ENCODE results near the gene ANAPC7.

ANAPC7 gene

GRCh38 chr12:110352401-110352800, 51.1 kb downstream of the ANAPC7 start:
- Mint-ChIP-seq H3K27me3 (ENCODE audit: low read depth, poor library complexity) (peaks cover 6% of the 10 kb centered on the region), H3K4me1 (peaks cover 13% of the 10 kb centered on the region), H3K27ac (peak overlapping the region; percentile 45), H3K36me3 (ENCODE audit: low read depth) (peaks cover 32% of the 10 kb centered on the region), H3K4me3 (no peak overlapping the region), H3K9me3 (no peaks in the 10 kb centered on the region)
- no peak for TF ChIP-seq CTCF (IDR thresholded peaks at IDR 0.05)
- no peak for DNase-seq

GRCh38 chr12:110351119-110351518, 52.4 kb downstream of the ANAPC7 start:
- Mint-ChIP-seq H3K27me3 (ENCODE audit: low read depth, poor library complexity) (peaks cover 6% of the 10 kb centered on the region), H3K9me3 (no peaks in the 10 kb centered on the region), H3K36me3 (ENCODE audit: low read depth) (peaks cover 44% of the 10 kb centered on the region), H3K4me1 (peaks cover 13% of the 10 kb centered on the region), H3K4me3 (no peak overlapping the region), H3K27ac (no peak overlapping the region)
- TF ChIP-seq CTCF (IDR thresholded peaks at IDR 0.05), result no peak
- no peak for DNase-seq

DNA sequence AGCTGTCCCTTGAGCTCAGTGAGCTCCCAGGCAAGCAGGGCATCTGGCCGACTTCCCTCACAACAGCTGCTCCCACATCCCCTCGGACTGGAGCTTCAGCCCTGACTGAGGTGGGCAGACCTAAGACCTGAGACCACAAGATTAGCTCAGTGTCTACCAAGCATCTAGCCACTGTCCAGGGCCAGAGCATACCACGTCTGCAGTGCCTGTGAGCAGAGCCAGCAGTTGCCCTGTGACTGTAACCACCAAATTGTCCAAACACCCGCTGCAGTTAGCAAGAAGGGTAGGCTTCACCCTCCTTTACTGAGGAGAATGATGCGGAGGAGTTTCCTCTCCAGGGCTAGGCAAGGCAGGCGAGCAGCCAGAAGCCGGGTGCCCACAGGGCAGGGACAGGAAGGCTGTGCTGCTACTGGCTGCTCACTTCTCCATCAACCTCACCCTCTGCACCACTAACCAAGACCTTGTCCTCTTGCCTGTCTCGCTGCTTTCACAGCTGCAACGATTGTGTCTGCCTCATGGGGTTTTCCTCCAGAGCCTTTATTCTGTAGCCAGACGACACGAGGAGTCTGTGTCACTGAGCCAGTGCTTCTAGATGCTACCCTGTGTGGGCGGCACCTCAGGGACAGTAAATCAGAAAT, 53.9 kb downstream of the ANAPC7 start:
- H3K27me3 Mint-ChIP-seq (ENCODE audit: low read depth, poor library complexity), result peaks cover 2% of the 10 kb centered on the region
- H3K4me3 Mint-ChIP-seq, result no peak overlapping the region
- H3K9me3 Mint-ChIP-seq, result no peaks in the 10 kb centered on the region
- peaks cover 13% of the 10 kb centered on the region for H3K4me1 Mint-ChIP-seq
- no peak for TF ChIP-seq CTCF (IDR thresholded peaks at IDR 0.05)
- DNase-seq, result no peak
- H3K27ac Mint-ChIP-seq, result peak overlapping the region; percentile 92
- peaks cover 56% of the 10 kb centered on the region for H3K36me3 Mint-ChIP-seq (ENCODE audit: low read depth)

GRCh38 chr12:110349096-110349495, 54.4 kb downstream of the ANAPC7 start:
- H3K9me3 Mint-ChIP-seq, result no peaks in the 10 kb centered on the region
- H3K4me1 Mint-ChIP-seq, result peaks cover 13% of the 10 kb centered on the region
- H3K27ac Mint-ChIP-seq, result peak overlapping the region; percentile 92
- no peak for TF ChIP-seq CTCF (IDR thresholded peaks at IDR 0.05)
- peaks cover 61% of the 10 kb centered on the region for H3K36me3 Mint-ChIP-seq (ENCODE audit: low read depth)
- no peak for DNase-seq
- H3K27me3 Mint-ChIP-seq (ENCODE audit: low read depth, poor library complexity), result peaks cover 2% of the 10 kb centered on the region
- no peak overlapping the region for H3K4me3 Mint-ChIP-seq

GRCh38 chr12:110348431-110349059, 55.0 kb downstream of the ANAPC7 start:
- H3K36me3 Mint-ChIP-seq (ENCODE audit: low read depth), result peaks cover 67% of the 10 kb centered on the region
- H3K27ac Mint-ChIP-seq, result peak overlapping the region; percentile 71
- no peaks in the 10 kb centered on the region for H3K9me3 Mint-ChIP-seq
- H3K4me1 Mint-ChIP-seq, result peaks cover 13% of the 10 kb centered on the region
- no peak for DNase-seq
- peaks cover 2% of the 10 kb centered on the region for H3K27me3 Mint-ChIP-seq (ENCODE audit: low read depth, poor library complexity)
- no peak overlapping the region for H3K4me3 Mint-ChIP-seq
- no peak for TF ChIP-seq CTCF (IDR thresholded peaks at IDR 0.05)

DNA sequence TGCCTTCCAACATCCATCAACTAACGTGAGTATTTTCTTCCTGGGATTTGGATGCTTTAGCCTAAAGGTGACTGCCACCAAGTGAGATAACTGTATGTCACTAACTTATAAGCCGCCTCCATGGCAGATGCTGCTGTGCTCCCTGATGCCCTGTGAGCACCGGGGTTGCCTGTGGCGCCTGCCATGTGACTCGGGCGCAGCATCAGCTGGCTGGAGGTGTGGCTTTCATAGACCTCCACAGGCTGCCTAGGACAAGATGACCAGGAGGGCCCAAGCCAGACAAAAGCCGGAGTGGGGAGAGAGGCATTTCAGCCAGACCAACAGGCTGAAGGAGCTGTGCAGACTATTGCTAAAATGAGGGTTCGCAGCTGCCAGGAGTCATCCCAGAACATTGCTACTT, 55.7 kb downstream of the ANAPC7 start:
- peaks cover 74% of the 10 kb centered on the region for H3K36me3 Mint-ChIP-seq (ENCODE audit: low read depth)
- no peak overlapping the region for H3K4me3 Mint-ChIP-seq
- DNase-seq, result no peak
- H3K27ac Mint-ChIP-seq, result no peak overlapping the region
- TF ChIP-seq CTCF (IDR thresholded peaks at IDR 0.05), result no peak
- H3K27me3 Mint-ChIP-seq (ENCODE audit: low read depth, poor library complexity), result peaks cover under 1% of the 10 kb centered on the region
- H3K4me1 Mint-ChIP-seq, result peaks cover 13% of the 10 kb centered on the region
- H3K9me3 Mint-ChIP-seq, result no peaks in the 10 kb centered on the region

Measured in nephron progenitor cell (in vitro differentiated cells).